C1 segment of cervical spinal cord (tissue), 14 donors: ENCODE measurements around the gene NPM3.
"Not testable (repeated sequence)": the region's sequence is repeated elsewhere in the genome, so short reads cannot be mapped to it uniquely, and the experiment has no call there.

Experiments
- DNase-seq, 14 donors: peaks; one replicate each; lab custom pipeline; 2025; lab: John Stamatoyannopoulos, UW

The NPM3 gene

GRCh38 chr10:101807158-101807557, 23.9 kb upstream of the NPM3 start:
- DNase-seq, result no peak

- no peak for DNase-seq
Measured at GRCh38 chr10:101803511-101803910, 20.3 kb upstream of the NPM3 start.

GRCh38 chr10:101797403-101798059, 14.3 kb upstream of the NPM3 start:
- no peak for DNase-seq

- no peak for DNase-seq
Measured at GRCh38 chr10:101793526-101793925, 10.3 kb upstream of the NPM3 start.

GRCh38 chr10:101789686-101790085, 6.4 kb upstream of the NPM3 start:
- no peak for DNase-seq

GRCh38 chr10:101789231-101789630, 6.0 kb upstream of the NPM3 start:
- DNase-seq, result not testable (repeated sequence)

- no peak for DNase-seq
Measured at GRCh38 chr10:101785801-101786200, 2.6 kb upstream of the NPM3 start.

GRCh38 chr10:101784558-101784957, 1.3 kb upstream of the NPM3 start:
- no peak for DNase-seq

GRCh38 chr10:101783736-101784118, 481 bp upstream of the NPM3 start:
- no peak for DNase-seq

GRCh38 chr10:101781984-101782810, 1.0 kb downstream of the NPM3 start:
- no peak for DNase-seq

GRCh38 chr10:101781655-101781983, 1.6 kb downstream of the NPM3 start:
- no peak for DNase-seq

GRCh38 chr10:101780818-101781654, 2.2 kb downstream of the NPM3 start:
- peak in 10 of 14 donors; percentile 6 to 63 (median 14) for DNase-seq

GRCh38 chr10:101780187-101780817, 2.9 kb downstream of the NPM3 start:
- DNase-seq, result no peak

- DNase-seq, result peak in 9 of 14 donors; percentile 19 to 75 (median 37)
Measured at GRCh38 chr10:101779544-101780186, 3.6 kb downstream of the NPM3 start.

- DNase-seq, result no peak
Measured at GRCh38 chr10:101778781-101779543, 4.3 kb downstream of the NPM3 start.

- no peak for DNase-seq
Measured at GRCh38 chr10:101778151-101778780, 5.0 kb downstream of the NPM3 start.

- DNase-seq, result no peak
Measured at GRCh38 chr10:101777619-101778145, 5.6 kb downstream of the NPM3 start.

GRCh38 chr10:101776161-101776817, 7.0 kb downstream of the NPM3 start:
- no peak for DNase-seq
